Transverse colon (tissue), 4 donors: ENCODE results near the gene HPN. TPM values are rescaled to one million over a fixed set of nuclear protein-coding genes. Genes with fewer than 3 reads are reported as not detected.

ENCODE experiments used
- DNase-seq: peaks from one replicate; pipeline ENCODE4 v3.0.0-alpha.2; 2019
- H3K27ac ChIP-seq, 4 donors: fragments of 200-600 bp; sonication (generic); 2 replicates each; pipeline ENCODE4 v1.5.1; 2016 to 2018; ENCODE audit warnings: inconsistent platforms in 4 of 4
- H3K27me3 ChIP-seq: fragments of 200-600 bp; sonication (generic); 2 replicates; pipeline ENCODE4 v1.5.1; 2017; ENCODE audit warnings: inconsistent platforms
- H3K36me3 ChIP-seq, 4 donors: fragments of 200-600 bp; sonication (generic); 2 replicates each; pipeline ENCODE4 v1.5.1; 2017 to 2019; ENCODE audit warnings: inconsistent platforms in 4 of 4
- H3K4me1 ChIP-seq, 4 donors: fragments of 200-600 bp; sonication (generic); 2 replicates each; pipeline ENCODE4 v1.5.1; 2017 to 2020; ENCODE audit warnings: inconsistent platforms in 4 of 4
- H3K4me3 ChIP-seq, 4 donors: fragments of 200-600 bp; sonication (generic); 1 replicate in 1 of 4; 2 replicates in 3 of 4; pipeline versions ENCODE4 v1.5.1 to v1.6.1; 2017 to 2019; ENCODE audit warnings: inconsistent platforms in 4 of 4
- H3K9me3 ChIP-seq, 2 donors: fragments of 200-600 bp; sonication (generic); 2 replicates each; pipeline ENCODE4 v1.5.1; 2017 to 2019; ENCODE audit warnings: inconsistent platforms in 2 of 2
- CTCF ChIP-seq, 5 experiments: fragments of 200-600 bp in 3 of 5; fragments of 450-650 bp in 2 of 5; sonication (generic) in 3 of 5; IDR thresholded peaks; 1 replicate in 2 of 5; 2 replicates in 3 of 5; pipeline ENCODE4 v1.5.1; 2016 to 2017; ENCODE audit warnings: antibody characterized with exemption in 5 of 5, inconsistent platforms in 3 of 5, mild to moderate bottlenecking in 2 of 5, moderate library complexity in 1 of 5
- EP300 ChIP-seq: sonication (generic); formaldehyde crosslinking; IDR thresholded peaks from one replicate; pipeline ENCODE4 v1.6.1; 2017; ENCODE audit warnings: antibody characterized with exemption, low read depth
- POLR2A ChIP-seq: fragments of 450-650 bp; IDR thresholded peaks from one replicate; pipeline ENCODE4 v1.6.1; 2016; ENCODE audit warnings: antibody characterized with exemption, mild to moderate bottlenecking, moderate library complexity
- POLR2AphosphoS5 ChIP-seq, 3 donors: sonication (generic); formaldehyde crosslinking; IDR thresholded peaks; one replicate each; pipeline ENCODE4 v1.6.1; 2016; ENCODE audit warnings: antibody characterized with exemption in 3 of 3
- WGBS, 2 donors: methylation state at CpG; one replicate each; pipeline ENCODE4 v1.1.5; 2018; ENCODE audit warnings: low coverage in 1 of 2; 5-methylcytosine and 5-hydroxymethylcytosine counted together
- in situ Hi-C, 4 donors: fragments of 200-750 bp; cut with MboI; loops; one replicate each; pipeline versions ENCODE4 v1.15.0 to v1.15.1; 2017; ENCODE audit warnings: low sequenced_read_pairs in 3 of 4, low pct_ligation_motif_present in 1 of 4, low pct_unique_long_range_greater_than_20kb in 1 of 4
- intact Hi-C: fragments of 100-400 bp; cut with DNase I; formaldehyde crosslinking; loops from one replicate; pipeline ENCODE4 v1.15.1; 2023; ENCODE audit warnings: low total_unique reads
- total RNA-seq, 4 donors: library from RNA; depleted of rRNA; stranded (reverse); fragments of >200 nt; gene quantifications; one replicate each; pipeline ENCODE4 v1.1.0, GENCODE V29; 2016

The HPN gene
- total RNA-seq, 4 donors from 2014 or later = 0.32 to 0.68 TPM; not detected in 2

DNA sequence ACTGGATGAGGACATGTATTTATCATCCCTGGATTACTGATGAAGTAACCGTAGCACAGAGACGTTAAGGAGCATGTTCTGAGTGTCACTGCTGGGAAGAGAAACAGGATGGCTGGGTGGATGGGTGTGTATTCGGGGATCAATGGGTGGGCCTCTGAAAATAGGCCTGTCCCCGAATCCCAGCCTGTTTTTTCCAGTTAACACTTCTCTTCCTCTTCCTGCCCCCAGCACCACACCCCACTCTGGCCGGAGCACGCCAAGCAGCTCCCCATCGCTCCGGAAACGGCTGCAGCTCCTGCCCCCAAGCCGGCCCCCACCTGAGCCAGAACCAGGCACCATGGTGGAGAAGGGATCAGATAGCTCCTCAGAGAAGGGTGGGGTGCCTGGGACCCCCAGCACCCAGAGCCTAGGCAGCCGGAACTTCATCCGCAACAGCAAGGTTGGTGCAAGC, 32.6 kb upstream of the HPN start:
- Histone ChIP-seq H3K4me1 (peaks cover 7 to 52% (median 39%) of the 10 kb centered on the region in 4 donors), H3K27ac (peak overlapping the region in 2 of 4 donors; percentile 28 to 39), H3K4me3 (no peak overlapping the region), H3K36me3 (no peaks in the 10 kb centered on the region), H3K27me3 (no peaks in the 10 kb centered on the region), H3K9me3 (no peaks in the 10 kb centered on the region)
- in situ Hi-C loops (no loop called here), intact Hi-C loops (no loop called here)
- TF ChIP-seq EP300 (peak; percentile 37), POLR2AphosphoS5 (IDR thresholded peaks at IDR 0.05) (peak in 1 of 3 donors; percentile 30), CTCF (IDR thresholded peaks at IDR 0.05) (no peak), POLR2A (no peak)
- 92 to 100% methylated on average over 1 to 12 of the region's 12 CpGs for WGBS, 2 donors
- DNase-seq = no peak

- H3K27ac ChIP-seq = peak overlapping the region in 1 of 4 donors; percentile 39
- no peak overlapping the region for H3K4me3 ChIP-seq
- no peak for TF ChIP-seq POLR2AphosphoS5 (IDR thresholded peaks at IDR 0.05)
- no peak for TF ChIP-seq POLR2A
- no peak for TF ChIP-seq CTCF (IDR thresholded peaks at IDR 0.05)
- TF ChIP-seq EP300 = no peak
- no peaks in the 10 kb centered on the region for H3K36me3 ChIP-seq
- H3K9me3 ChIP-seq = no peaks in the 10 kb centered on the region
- no peak for DNase-seq
- 86 to 91% methylated on average over 7 to 36 of the region's 36 CpGs for WGBS, 2 donors
- in situ Hi-C loops (loop anchor here in 1 of 4 donors (10.0 kb wide), 1 partner anchor 45 kb away; the partner anchor contains the start of gene ZNF792), intact Hi-C loops (no loop called here)
- no peaks in the 10 kb centered on the region for H3K27me3 ChIP-seq
- H3K4me1 ChIP-seq = peaks cover 7 to 46% (median 31%) of the 10 kb centered on the region in 4 donors
Observed at GRCh38 chr19:35009424-35010415, 31.8 kb upstream of the HPN start.

GRCh38 chr19:35011091-35011689, 30.3 kb upstream of the HPN start:
- no peak for DNase-seq
- intact Hi-C loops (no loop called here), in situ Hi-C loops (loop anchor here in 1 of 4 donors (10.0 kb wide), 1 partner anchor 46 kb away; the partner anchor contains the start of gene ZNF792)
- Histone ChIP-seq H3K9me3 (no peaks in the 10 kb centered on the region), H3K4me3 (no peak overlapping the region), H3K27ac (peak overlapping the region in 1 of 4 donors; percentile 2), H3K4me1 (peaks cover 4 to 34% (median 17%) of the 10 kb centered on the region in 4 donors), H3K36me3 (no peaks in the 10 kb centered on the region), H3K27me3 (no peaks in the 10 kb centered on the region)
- TF ChIP-seq CTCF (IDR thresholded peaks at IDR 0.05) = no peak
- TF ChIP-seq POLR2AphosphoS5 (IDR thresholded peaks at IDR 0.05) = no peak
- no peak for TF ChIP-seq POLR2A
- TF ChIP-seq EP300 = no peak
- WGBS, 2 donors = 88% methylated on average over 13 of the region's 13 CpGs; no CpG with 5 or more reads in 1 of the 2 donors
